SK-N-MC (cell line): ENCODE measurements around the gene TGFB2.

Experiments used
- DNase-seq: peaks from one replicate; pipeline ENCODE4 v3.0.0-alpha.2; 2011; ENCODE audit warnings: low read depth, low spot score
- H3K27ac ChIP-seq: fragments of 200-600 bp; sonication (generic); 2 replicates; pipeline ENCODE4 v1.5.1; 2016; ENCODE audit warnings: mixed run types
- H3K36me3 ChIP-seq: fragments of 200-600 bp; sonication (generic); 2 replicates; pipeline ENCODE4 v1.6.1; 2017; ENCODE audit warnings: antibody characterized with exemption, low read length, mixed read lengths; ENCODE audit not compliant: insufficient read depth
- H3K4me3 ChIP-seq: fragments of 200-600 bp; sonication (generic); 2 replicates; pipeline ENCODE4 v1.5.1; 2016
- H3K9ac ChIP-seq: fragments of 200-600 bp; sonication (generic); 2 replicates; pipeline ENCODE4 v1.8.0; 2017; ENCODE audit warnings: mixed run types, mixed read lengths; ENCODE audit not compliant: insufficient read length
- H3K9me3 ChIP-seq: fragments of 200-600 bp; sonication (generic); 2 replicates; pipeline ENCODE4 v1.6.1; 2017; ENCODE audit warnings: low read depth, mild to moderate bottlenecking, antibody characterized with exemption, low read length, moderate library complexity, mixed read lengths
- EZH2 ChIP-seq: fragments of 200-600 bp; sonication (generic); IDR thresholded peaks from one replicate; pipeline ENCODE4 v1.6.1; 2017; ENCODE audit warnings: antibody characterized with exemption
- FOXP2 ChIP-seq: optimal IDR thresholded peaks from 2 replicates; pipeline ENCODE3; 2011; ENCODE audit warnings: mild to moderate bottlenecking, moderate library complexity; ENCODE audit not compliant: insufficient read depth; ENCODE audit errors: extremely low read length, control extremely low read depth
- POLR2AphosphoS5 ChIP-seq: IDR thresholded peaks from 2 replicates; pipeline ENCODE4 v1.6.1; 2012; ENCODE audit warnings: mild to moderate bottlenecking, low read depth, low read length, borderline replicate concordance

The TGFB2 gene

DNA sequence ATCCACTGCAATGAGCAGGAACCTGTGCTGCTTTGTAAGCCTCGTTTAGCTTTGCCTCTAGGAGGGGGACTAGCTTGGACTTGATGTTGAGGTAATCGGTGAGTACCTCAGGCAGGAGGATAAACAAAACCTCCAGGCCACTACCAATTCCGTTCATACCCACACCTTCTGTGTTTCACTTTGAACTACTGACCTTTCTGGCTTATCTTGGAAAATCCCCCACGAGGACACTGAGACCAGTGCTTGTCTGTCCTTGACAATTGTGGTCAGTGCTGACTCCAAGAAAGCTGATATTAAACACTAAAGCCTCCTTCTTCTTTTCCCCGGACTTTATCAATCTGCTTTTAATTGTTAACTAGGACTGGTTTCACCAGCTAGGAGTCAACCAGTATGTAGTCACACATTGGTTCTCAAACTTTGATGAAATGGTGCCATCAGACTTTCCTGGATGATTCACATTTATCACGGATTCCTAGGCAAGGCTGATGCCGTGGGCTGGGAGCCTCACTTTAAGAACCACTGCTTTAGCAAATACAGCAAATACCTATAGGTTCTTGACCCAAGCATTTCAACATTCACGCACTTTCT, 52.7 kb downstream of the TGFB2 start:
- no peak for TF ChIP-seq EZH2
- TF ChIP-seq POLR2AphosphoS5: no peak
- no peak for TF ChIP-seq FOXP2
- DNase-seq: no peak
- Histone ChIP-seq H3K36me3 (no peaks in the 10 kb centered on the region), H3K27ac (no peak overlapping the region), H3K9ac (no peak overlapping the region), H3K4me3 (no peak overlapping the region), H3K9me3 (no peaks in the 10 kb centered on the region)

DNA sequence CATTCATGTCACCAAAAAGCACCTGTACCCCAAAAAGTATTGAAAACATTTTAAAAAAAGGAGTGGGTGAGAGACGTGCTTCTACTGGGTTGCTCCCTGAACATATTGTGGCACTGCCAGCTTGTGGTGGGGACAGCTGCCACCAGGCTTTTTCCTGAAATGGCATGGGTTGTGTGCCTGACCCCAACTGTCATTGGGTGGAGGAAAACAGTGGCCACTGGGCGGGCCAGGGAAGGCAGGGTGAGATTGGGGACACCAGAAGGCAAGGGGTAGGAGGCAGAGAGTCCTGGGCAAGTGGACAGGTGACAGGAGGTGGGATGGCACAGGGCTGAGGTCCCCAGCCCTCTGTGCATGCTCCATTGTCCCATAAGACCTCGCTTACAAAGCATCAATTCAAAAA, 55.5 kb downstream of the TGFB2 start:
- Histone ChIP-seq H3K27ac (no peak overlapping the region), H3K9me3 (no peaks in the 10 kb centered on the region), H3K9ac (no peak overlapping the region), H3K36me3 (no peaks in the 10 kb centered on the region), H3K4me3 (no peak overlapping the region)
- TF ChIP-seq FOXP2 (no peak), POLR2AphosphoS5 (no peak), EZH2 (no peak)
- DNase-seq: no peak

DNA sequence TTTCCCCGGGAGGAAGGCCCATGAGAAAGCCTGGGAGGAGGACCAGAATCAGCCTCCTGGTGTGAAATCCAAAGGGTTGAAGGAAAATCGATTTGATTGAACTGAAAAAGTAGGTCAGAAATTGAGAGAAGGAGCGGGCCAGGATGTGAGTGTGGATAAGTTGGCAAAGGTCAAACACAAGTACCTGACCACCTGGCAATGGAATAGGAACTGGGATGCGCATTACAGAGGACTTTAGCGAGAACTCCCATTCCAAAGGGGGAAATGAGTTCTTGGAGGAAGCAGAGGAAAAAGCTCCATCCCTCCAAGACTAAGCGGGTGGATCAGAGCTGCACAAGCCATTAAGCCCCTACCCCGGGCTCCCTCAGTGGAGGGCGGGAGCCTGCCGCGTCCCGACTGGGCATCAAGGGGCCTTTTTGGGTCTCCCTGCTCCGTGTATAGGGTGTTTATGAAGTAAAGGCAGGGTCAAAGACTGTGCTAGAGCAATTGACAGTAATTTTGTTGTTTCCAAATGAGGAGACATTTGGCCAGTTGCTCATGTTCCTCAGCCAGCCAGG, 56.4 kb downstream of the TGFB2 start:
- no peak for DNase-seq
- H3K4me3 ChIP-seq: no peak overlapping the region
- TF ChIP-seq EZH2 (no peak), FOXP2 (no peak), POLR2AphosphoS5 (no peak)
- no peak overlapping the region for H3K9ac ChIP-seq
- no peaks in the 10 kb centered on the region for H3K9me3 ChIP-seq
- H3K27ac ChIP-seq: no peak overlapping the region
- H3K36me3 ChIP-seq: no peaks in the 10 kb centered on the region

DNA sequence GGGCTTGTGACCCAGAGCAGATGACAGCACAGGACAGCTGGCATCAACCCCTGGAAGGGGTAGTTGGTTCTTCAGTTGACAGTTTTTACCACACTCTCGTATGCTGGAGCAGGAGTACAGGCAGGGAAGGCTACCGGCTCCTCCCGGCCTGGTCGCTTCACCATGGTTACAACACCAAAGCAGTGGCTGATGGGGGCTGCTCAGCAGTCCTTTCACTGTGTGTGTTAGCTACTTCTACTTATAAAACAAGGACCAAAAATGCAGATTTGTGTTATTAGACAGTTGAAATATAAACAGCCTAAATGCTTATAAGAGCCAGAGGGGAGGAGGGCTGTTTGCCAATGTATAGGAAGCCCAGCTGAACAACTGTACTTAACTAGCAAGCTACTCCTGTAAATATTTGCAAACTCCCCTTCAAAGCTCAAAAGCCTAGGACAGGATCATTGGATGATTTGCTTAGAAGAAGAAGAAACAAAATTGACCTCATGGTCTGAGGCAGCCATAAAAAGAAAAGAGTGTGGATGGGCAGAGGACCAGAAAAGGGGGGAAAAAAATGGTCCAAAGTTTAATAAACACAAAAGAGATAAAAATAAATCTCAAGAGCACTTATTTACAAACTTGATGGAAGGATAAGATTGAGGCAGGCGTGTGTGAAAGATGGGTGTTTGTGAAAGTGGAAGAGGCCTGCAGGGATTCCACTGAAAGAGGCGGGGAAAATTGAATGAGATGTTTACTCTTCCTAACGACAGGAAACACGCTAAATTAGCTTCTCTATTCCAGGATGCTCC, 57.1 kb downstream of the TGFB2 start:
- Histone ChIP-seq H3K27ac (peak overlapping the region; percentile 46; the same call in 1 of the 2 replicates), H3K9ac (no peak overlapping the region), H3K36me3 (no peaks in the 10 kb centered on the region), H3K9me3 (no peaks in the 10 kb centered on the region), H3K4me3 (peak overlapping the region; percentile 23; the same call in 1 of the 2 replicates)
- DNase-seq: peak; percentile 61
- peak; percentile 94 for TF ChIP-seq FOXP2
- TF ChIP-seq EZH2: no peak
- no peak for TF ChIP-seq POLR2AphosphoS5

DNA sequence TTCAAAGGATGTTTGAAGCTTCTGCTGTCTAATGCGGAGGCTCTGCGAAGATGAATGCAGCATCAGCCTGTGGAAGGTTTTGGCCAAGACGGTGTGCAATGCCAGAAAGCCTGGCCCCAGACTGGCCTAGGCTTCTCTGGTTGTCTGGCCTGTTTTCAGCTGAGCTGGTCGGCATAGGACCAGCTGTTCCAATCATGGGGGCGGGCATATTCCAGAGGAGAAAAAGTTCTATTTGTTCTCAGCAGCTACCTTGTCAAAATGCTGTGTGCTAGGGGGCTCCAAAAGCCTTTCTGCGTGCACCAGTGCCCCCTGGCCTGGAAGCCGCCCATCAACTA, 57.6 kb downstream of the TGFB2 start:
- Histone ChIP-seq H3K9ac (no peak overlapping the region), H3K27ac (no peak overlapping the region), H3K36me3 (no peaks in the 10 kb centered on the region), H3K4me3 (no peak overlapping the region), H3K9me3 (no peaks in the 10 kb centered on the region)
- no peak for TF ChIP-seq POLR2AphosphoS5
- no peak for TF ChIP-seq EZH2
- no peak for TF ChIP-seq FOXP2
- DNase-seq: no peak

DNA sequence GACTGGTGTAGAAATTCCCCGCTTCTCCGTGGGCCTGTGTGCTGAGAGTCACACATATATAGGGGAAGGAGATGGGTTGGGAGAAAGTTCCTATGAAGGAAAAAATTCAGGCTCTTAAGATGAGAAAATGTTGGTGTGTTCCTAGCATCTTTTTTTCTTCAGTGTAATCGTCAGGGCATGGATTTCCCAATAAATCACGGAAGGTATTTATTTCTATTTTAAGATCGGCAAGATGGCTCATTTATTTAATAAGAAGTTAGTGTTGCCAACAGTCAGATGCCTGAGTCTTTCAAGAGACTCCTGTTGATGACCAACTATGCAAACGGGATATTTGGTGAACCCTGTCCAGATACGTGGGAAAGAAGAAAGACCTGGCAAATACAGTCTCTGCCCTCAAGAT, 58.2 kb downstream of the TGFB2 start:
- H3K27ac ChIP-seq: no peak overlapping the region

DNA sequence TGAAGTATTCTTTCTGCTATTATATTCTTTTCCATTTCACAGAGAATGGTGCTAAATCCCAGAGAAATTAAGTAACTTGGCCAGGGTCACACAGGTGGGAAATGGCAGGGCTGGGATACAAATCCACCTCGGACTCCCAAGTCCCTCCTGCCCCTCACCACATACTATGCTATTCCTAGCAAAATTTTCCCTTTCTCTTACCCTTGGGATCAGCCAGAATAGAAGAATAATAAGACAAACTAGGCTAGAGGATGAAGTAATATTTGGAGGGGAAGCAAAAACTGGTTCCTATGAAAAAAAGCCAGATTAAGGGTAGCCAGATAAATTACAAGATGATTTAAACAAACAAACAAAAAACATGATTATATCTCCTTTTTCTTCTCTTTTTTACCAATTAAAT, 62.5 kb downstream of the TGFB2 start:
- no peak overlapping the region for H3K27ac ChIP-seq
- DNase-seq: no peak
- TF ChIP-seq FOXP2 (no peak), EZH2 (no peak), POLR2AphosphoS5 (no peak)
- no peak overlapping the region for H3K9ac ChIP-seq
- no peaks in the 10 kb centered on the region for H3K36me3 ChIP-seq
- H3K4me3 ChIP-seq: no peak overlapping the region
- H3K9me3 ChIP-seq: no peaks in the 10 kb centered on the region

More for the DNA sequence above, 58.2 kb downstream of the TGFB2 start:
- no peaks in the 10 kb centered on the region for H3K36me3 ChIP-seq
- no peak overlapping the region for H3K4me3 ChIP-seq
- H3K9ac ChIP-seq: no peak overlapping the region
- no peaks in the 10 kb centered on the region for H3K9me3 ChIP-seq
- no peak for TF ChIP-seq EZH2
- TF ChIP-seq FOXP2: no peak
- TF ChIP-seq POLR2AphosphoS5: no peak
- no peak for DNase-seq

DNA sequence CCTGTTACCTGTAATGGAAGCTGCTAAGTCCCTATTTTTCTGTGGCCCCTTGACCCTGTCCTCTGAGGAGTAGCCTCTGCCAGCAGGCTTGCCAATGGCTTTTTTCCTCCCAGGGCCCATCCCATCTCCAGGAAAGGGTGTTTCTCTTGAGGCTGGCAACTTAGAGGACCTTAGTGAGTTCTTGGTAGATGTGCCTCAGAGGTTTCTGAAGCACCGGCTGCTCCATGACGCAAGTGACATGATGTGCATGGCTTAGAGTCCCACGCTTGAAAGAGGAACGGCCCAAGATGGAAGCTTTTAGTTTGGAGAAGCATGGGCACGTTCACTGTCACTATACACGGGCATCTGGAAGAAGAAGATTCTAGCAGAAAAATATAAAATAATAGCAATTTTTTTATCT, 63.0 kb downstream of the TGFB2 start:
- no peak for DNase-seq
- Histone ChIP-seq H3K36me3 (no peaks in the 10 kb centered on the region), H3K4me3 (no peak overlapping the region), H3K27ac (no peak overlapping the region), H3K9ac (no peak overlapping the region), H3K9me3 (no peaks in the 10 kb centered on the region)
- TF ChIP-seq FOXP2 (no peak), EZH2 (no peak)

DNA sequence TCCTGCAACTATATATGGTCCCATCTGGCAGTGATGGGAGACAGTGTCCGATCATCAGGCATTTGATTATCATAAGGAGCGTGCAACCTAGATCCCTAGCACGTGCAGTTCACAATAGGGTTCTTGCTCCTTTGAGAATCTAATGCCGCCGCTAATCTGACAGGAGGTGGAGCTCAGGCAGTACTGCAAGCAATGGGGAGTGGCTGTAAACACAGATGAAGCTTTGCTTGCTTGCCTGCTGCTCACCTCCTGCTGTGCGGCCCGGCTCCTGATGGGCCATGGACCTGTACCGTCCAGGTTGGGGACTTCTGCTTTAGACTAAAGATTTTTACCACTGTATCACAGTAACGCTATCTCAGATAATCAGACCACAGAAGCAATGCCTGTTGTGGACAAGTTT, 63.8 kb downstream of the TGFB2 start:
- Histone ChIP-seq H3K9ac (no peak overlapping the region), H3K27ac (no peak overlapping the region), H3K4me3 (no peak overlapping the region), H3K36me3 (no peaks in the 10 kb centered on the region), H3K9me3 (no peaks in the 10 kb centered on the region)
- DNase-seq: no peak
- TF ChIP-seq EZH2: no peak
- no peak for TF ChIP-seq POLR2AphosphoS5
- no peak for TF ChIP-seq FOXP2
